HK-2 (cell line): ENCODE measurements around the gene ZNF350.
"Not testable (repeated sequence)": the region's sequence is repeated elsewhere in the genome, so short reads cannot be mapped to it uniquely, and the experiment has no call there.

Source experiments
- DNase-seq: peaks from one replicate; pipeline ENCODE4 v3.0.0-alpha.2; 2018; ENCODE audit not compliant: unreplicated experiment

ZNF350 gene

DNA sequence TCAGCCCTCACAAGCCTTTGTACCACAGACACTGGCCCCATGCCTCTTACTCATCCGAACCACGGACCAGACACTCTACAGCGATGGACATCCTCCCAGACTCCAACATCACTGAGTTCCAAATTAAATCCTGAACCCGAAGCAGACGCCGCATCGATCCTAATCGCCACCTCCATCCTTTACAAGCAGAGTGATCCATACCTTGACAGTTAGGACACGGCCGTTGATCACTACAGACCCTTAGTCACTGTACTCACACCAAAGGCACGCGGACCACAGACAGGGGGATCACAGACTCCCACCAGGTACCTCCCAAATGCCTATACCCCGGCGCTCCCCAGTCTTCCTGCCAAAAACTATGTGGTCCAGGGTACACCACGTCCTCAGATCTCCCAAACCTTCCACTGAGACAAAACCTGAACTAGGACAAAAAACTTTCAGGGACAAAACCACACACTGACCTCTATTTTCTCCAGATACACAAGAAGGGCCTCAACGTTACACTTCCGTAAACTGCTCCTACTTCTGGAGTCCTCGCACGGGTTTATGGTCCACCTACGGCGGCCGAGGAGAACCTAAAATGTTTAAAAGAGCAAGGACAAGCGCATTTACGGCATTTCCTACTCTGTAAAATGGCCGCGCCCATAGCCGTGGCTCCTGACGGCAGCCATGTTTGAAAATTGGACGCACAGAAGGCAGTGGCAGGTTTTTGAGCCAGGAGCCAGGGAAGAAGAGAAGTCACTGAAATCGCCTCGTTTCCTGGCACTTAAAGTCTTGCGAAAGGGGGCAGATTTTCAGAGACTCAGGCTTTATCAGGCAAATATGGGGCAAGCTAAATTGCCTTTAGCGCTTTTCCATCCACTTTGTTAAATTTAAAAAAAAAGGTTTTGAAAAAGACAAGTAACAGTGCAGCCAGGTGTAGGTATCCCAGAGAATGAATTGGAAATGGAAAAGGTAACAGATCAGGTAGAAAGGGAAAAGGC, at the start of gene ZNF350:
Gene ZNF350, minus strand, starts transcription at position 532 of the 983 bp plus-strand sequence. CDS start 12,480 bp downstream, outside the sequence.
- DNase-seq: peak; percentile 91

DNA sequence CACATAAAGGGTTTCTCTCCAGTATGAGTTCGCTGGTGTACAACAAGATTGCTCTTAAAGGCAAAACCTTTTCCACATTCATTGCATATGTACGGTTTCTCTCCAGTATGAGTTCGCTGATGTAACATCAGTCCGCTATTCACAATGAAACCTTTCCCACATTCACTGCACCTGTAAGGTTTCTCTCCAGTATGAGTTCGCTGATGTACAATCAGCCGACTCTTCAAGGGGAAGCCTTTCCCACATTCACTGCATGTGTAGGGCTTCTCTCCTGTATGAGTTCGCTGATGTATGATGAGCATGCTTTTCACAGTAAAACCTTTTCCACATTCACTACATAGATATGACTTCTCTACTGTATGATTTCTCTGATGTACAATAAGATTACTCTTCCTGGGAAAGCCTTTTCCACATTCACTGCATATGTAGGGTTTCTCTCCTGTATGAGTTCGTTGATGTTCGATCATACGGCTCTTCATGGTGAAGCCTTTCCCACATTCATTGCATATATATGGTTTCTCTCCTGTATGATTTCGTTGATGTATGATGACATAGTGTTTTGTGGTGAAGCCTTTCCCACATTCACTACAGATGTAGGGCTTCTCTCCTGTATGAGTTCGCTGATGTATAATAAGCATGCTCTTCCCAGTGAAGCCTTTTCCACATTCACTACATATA, 47.5 kb upstream of the ZNF350 start:
- no peak for DNase-seq

DNA sequence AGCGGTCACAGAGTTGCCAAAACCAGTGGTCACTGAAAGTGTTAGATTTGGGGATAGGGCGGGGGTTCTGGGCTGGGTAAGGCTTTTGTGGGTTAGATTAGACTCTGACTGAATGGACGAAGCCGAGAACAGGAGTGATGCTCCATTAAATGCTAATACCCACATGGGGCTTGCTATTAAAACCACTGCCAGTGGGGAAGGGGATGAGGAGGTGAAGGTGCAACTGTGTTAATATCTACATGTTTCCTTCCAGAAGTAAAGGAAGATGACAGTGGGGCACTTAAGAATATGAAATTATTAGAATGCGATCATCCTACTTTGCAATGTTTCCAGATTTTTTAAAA, 42.1 kb upstream of the ZNF350 start:
- DNase-seq: no peak

DNA sequence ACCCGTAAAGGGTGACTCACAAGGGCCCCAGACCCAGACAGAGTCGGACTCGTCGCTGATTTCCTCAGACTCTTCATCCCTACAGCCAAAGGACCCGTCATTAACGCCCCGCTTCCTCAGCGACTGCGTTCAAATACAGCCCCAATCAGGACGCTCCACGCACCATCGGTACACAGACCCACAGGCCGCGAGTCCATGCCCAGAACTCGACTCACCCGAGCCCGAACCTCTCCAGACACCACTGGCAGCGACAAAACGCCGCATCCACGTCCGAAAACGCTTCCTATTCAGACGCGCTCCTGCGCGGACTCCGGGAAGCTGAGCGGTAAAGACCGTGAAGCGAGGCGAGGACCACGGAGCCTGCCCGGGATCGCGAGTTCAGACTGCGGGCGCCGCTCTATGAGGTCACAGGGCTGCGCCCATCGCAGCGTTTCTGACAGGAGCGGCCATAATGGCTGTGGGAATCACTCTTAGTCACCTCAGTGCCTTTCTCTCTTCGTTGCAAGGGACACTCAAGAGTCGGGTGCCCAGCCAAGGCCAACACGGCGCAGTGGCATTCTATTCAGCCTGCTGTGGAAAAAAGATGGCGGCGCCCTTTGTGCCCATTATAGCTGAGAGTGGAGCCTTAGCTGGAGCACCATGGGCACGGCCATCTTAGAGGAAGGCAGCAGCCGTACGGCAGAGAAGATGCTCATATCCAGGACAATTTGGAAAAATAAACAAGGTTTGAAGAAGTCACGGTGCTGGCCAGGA, 41.6 kb upstream of the ZNF350 start, which contains the start of gene ZNF614:
Gene ZNF614, minus strand, starts transcription at position 353 of the 753 bp plus-strand sequence. CDS start 2,634 bp downstream, outside the sequence.
- DNase-seq: peak; percentile 87

DNA sequence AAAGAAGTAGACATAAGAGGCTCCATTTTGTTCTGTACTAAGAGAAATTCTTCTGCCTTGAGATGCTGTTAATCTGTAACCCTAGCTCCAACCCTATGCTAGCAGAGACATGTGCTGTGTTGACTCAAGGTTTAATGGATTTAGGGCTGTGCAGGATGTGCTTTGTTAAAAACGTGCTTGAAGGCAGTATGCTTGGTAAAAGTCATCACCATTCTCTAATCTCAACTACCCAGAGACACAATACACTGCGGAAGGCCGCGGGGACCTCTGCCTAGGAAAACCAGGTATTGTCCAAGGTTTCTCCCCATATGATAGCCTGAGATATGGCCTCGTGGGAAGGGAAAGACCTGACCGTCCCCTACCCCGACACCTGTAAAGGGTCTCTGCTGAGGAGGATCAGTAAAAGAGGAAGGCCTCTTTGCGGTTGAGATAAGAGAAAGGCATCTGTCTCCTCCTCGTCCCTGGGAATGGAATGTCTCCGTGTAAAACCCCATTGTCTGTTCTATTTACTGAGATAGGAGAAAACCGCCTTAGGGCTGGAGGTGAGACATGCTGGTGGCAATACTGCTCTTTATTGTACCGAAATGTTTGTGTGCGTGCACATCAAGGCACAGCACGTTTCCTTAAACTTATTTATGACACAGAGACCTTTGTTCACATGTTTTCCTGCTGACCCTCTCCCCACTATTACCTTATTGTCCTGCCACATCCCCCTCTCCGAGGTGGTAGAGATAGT, 39.8 kb upstream of the ZNF350 start:
- DNase-seq: not testable (repeated sequence)

DNA sequence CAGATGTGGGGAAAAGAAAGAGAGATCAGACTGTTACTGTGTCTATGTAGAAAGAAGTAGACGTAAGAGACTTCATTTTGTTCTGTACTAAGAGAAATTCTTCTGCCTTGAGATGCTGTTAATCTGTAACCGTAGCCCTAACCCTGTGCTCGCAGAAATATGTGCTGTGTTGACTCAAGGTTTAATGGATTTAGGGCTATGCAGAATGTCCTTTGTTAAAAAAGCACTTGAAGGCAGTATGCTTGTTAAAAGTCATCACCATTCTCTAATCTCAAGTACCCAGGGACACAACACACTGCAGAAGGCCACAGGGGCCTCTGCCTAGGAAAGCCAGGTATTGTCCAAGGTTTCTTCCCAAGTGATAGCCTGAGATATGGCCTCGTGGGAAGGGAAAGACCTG, 37.8 kb upstream of the ZNF350 start:
- DNase-seq: not testable (repeated sequence)

DNA sequence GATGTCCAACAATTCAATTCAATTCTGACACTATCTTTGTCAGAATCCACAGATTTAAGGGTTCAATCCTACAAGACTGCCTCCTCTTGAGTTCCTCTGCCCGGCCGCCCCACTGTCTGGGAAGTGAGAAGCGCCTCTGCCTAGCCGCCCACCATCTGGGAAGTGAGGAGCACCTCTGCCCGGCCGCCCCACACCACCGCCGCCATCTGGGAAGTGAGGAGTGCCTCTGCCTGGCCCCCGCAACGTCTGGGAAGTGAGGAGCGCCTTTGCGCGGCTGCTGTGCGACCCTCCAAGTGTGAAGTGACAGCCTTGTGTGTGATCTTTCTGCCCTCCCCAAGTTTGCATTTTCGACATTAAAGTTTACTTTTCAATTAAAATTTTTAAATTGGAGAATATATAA, 35.6 kb upstream of the ZNF350 start:
- no peak for DNase-seq

DNA sequence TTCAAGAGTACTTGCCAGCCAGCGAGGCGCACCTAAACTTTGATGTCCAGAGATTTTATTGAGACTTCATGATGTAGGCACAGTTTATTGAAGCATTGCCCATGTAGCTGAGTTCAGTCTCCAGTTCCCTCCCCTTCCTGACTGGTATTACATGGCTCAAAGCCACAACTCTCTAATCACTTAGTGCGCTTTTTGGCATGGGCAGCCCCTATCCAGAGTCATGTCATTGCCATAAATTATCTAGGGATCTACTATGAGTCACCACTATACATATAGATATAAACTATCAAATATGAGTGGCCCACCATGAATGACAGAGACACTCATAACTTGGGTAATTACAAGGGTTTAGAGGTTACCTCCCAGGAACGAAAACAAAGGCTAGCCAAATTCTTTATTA, 33.9 kb upstream of the ZNF350 start:
- no peak for DNase-seq

DNA sequence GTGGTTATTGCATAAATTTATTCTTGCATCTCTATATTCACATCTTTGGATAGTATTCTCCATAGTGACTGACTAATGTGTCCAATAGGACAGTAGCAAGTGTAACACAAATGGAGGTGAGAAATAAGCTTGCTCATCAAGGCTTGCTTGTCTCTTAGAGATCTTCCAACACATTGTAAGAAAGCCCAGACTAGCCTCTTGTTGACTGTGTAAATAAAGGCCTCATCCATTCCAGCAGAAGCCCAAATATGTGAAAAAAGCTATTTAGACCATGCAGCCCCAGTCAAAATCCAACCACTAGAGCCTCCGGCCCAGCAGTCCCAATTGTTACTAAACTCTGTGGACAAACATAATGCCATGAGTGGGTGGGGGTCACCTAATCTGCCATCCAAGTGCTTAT, 24.0 kb upstream of the ZNF350 start:
- DNase-seq: no peak

DNA sequence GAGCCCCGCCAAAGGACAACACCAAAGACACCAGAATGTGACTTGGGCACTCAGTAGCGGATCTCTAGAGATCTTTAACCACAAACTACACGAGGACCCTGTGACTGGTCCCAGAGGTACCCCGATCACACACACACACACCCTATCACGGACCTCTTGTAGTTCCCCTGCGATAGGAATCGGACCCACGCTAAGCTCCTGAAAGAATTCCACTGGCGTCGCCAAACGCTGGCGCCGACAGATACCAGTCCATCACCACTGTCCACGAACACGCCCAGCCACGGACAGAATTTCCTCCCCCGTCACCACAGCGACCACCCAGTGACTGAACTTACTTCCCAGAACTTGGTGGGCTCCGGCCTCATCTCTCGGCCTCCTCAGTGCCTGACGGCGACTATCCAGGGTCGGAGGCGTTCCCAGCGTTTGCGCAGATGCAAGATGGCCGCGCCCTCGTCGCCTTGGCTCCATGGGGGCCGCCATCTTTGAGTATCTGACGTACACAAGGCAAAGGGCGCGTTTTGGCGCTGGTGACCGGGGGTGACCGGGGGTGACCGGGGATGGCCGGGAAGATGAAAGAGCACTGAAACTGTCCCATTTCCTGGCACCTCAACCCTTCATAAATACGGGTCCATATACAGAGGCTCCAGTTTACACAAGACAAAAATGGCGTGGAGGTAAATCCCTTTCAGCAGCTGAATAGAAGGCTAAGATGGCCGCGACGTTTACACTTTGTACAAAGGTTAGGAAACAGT, 21.3 kb upstream of the ZNF350 start, which contains the start of gene ZNF615:
Gene ZNF615, minus strand, starts transcription at position 406 of the 752 bp plus-strand sequence. CDS start 4,500 bp downstream, outside the sequence.
- peak; percentile 84 for DNase-seq

DNA sequence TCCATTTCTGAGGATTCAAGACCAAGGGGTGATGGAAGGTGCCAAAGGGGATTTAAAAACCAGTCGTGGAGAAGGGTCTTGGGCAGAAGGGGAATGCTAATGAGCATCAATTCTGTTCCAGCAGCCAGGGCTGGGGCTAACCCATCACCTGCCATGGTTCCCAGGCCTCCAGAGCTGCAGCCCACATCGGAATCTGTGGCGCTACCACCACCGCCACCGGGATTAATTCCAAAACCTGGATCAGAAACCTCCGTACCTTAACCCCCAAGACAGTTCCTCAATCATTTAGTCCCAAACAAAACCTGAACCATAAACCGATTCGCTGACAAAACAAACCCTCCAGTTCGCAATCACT, 20.8 kb upstream of the ZNF350 start:
- DNase-seq: peak; percentile 15

DNA sequence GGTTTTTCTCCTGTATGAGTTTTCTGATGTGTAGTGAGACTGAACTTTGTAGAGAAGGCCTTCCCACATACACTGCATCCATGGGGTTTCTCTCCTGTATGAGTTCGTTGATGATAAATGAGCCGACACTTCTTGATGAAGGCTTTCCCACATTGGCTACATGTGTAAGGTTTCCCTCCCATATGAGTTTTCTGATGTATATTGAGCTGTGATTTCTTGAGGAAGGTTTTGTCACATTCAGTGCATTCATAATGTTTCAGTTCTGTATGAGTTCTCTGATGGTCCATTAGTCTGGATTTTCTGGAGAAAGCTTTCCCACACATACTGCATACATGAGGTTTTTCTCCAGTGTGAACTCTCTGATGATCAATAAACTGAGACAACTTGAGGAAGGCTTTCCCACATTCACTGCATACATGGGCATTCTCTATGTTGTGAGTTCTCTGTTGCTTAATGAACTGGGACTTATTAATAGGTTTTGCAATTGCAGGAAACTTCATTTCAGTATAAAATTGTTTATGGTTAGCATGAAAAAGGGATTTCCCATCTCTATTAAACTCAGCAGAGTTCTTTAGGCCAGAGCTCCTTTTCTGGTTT, 7.5 kb upstream of the ZNF350 start:
- DNase-seq: no peak

DNA sequence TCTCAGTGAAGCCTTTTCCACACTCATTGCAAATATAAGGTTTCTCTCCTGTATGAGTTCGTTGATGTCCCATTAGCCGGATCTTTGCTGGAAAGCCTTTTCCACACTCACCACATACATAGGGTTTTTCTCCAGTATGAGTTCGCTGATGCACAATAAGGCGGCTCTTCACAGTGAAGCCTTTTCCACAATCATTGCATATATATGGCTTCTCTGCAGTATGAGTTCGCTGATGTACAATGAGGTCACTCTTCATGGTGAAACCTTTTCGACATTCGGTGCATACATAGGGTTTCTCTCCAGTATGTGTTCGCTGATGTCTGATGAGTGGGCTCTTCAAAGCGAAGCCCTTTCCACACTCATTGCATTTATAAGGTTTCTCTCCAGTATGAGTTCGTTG, 6.8 kb upstream of the ZNF350 start:
- DNase-seq: no peak

DNA sequence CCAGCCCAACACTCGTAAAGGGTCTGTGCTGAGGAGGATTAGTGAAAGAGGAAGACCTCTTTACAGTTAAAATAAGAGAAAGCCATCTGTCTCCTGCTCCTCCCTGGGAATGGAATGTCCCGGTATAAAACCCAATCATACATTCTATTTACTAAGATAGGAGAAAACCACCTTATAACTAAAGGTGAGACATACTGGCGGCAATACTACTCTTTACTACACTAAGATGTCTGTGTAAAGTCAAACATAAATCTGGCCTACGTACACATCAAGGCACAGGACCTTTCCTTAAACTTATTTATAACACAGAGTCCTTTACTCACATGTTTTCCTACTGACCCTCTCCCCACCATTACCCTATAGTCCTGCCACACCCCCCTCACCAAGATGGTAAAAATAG, 3.3 kb downstream of the ZNF350 start:
- DNase-seq: no peak

DNA sequence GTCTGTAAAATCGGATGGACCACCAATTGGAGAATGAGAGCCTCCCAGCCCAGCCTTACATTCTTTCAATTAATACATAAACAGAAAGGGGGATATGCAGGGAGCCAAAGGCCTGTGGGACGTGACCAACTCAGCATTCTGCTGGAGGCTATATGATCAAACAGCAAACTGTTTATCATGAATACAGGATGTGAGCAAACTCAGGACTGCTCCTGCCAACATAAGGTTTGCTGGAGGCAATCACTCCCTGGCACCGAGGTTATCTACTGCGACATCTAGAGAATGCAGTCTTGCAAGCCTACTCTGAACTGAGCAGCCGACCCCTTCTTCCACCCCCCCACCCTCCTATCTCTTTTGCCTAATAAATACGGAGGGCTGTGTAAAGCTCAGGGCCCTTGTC, 5.7 kb downstream of the ZNF350 start:
- not testable (repeated sequence) for DNase-seq

DNA sequence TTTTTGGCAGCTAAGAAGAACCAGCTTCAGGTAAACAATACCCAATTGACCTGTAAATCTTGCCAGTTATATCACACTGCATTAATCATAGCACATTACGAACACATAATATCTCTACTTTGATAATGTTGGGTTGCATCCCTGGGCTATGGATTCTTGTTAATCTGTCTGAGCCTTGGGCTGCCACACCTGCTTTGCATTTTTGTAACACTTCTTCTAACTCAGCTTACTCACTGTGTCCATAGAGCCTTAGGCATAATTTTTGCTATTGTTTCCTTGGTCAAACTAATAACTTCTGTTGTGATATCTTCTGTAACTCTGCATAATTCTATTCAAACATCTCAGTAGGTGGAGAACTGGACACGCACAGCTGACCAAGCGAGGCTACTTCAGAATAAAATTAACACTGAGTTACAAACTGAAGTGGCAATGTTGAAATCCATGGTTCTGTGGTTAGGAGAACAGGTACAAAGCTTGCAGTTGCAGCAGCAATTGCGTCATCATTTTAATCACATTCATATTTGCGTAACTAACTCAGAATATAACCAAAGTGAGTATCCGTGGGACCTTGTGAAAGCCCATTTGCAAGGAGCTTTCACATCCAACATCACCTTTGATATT, 6.4 kb downstream of the ZNF350 start:
- no peak for DNase-seq

DNA sequence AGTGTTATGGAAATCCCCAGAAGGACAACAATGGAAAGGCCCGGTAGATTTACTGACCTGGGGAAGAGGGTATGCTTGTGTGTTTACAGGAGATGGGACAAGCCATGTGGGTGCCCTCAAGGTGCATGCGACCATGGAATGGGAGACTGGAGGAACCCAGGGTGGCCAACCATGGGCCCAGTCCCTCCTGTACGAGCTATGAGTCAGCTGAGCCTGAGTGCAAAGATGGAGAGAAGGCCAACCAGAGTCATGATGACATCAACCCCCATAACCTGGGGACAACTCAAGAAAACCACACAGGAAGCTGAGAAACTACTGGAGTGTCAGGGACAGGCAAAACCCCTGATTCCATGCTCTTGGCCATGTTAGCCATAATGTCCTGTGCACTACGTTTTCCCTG, 7.8 kb downstream of the ZNF350 start:
- no peak for DNase-seq

DNA sequence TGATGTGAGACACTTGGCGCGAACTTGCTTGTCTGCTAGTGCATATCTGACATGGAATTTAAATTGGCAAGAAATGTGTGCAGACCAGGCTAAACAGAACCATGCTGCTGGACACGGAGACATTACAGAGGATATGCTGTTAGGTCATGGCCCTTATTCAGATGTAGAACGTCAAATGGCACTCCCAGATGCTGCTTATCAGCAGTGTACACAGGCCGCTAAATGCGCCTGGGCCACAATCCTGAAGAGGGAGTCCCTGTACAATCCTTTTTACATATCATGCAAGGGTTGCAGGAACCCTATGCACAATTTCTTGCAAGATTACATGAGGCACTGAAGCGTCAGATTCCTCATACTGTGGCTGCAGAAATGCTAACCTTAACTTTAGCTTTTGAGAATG, 9.3 kb downstream of the ZNF350 start:
- DNase-seq: no peak

DNA sequence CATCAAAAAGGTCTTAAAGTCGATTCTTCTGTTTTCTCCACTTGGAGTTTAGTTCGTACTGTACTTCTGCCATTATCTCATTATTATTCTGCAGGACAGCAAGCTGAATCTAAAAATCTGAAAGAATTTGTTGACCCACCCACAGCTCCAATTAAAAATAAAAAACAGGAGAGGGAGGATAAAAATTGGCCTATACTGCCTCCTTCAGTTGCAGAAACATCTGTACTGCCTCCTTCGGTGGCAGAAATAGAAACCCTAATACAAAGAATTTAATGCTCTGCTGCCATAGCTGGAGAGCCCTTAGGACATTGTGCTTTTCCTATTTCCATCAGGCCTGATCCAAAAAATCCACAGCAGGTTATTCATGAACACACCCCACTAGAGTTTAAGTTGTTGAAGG, 9.8 kb downstream of the ZNF350 start:
- DNase-seq: no peak

DNA sequence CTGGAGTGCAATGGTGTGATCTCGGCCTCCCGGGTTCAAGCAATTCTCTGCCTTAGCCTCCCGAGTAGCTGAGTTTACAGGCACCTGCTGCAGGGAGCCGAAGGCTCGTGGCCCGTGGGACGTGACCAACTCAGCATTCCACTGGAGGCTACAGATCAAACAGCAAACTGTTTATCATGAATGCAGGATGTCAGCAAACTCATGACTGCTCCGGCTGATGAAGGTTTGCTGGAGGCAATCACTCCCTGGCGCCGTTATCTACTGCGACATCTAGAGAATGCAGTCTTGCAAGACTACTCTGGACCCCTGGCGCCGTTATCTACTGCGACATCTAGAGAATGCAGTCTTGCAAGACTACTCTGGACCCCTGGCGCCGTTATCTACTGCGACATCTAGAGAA, 10.9 kb downstream of the ZNF350 start:
- DNase-seq: not testable (repeated sequence)
